Stimulated activated CD4-positive, alpha-beta T cell treated with anti-CD3 and anti-CD28 coated beads, TNF-alpha, amount 100 ng/mL, for 48 hours (primary cell): ENCODE data around the gene DCLK2.
A peak's percentile ranks its signal among the peaks of the same experiment; 100 is the strongest.

Source experiments
- DNase-seq, 3 donors: peaks; one replicate each; pipeline ENCODE4 v3.0.0-alpha.2; 2020; ENCODE audit warnings: low read depth in 3 of 3

The DCLK2 gene

DNA sequence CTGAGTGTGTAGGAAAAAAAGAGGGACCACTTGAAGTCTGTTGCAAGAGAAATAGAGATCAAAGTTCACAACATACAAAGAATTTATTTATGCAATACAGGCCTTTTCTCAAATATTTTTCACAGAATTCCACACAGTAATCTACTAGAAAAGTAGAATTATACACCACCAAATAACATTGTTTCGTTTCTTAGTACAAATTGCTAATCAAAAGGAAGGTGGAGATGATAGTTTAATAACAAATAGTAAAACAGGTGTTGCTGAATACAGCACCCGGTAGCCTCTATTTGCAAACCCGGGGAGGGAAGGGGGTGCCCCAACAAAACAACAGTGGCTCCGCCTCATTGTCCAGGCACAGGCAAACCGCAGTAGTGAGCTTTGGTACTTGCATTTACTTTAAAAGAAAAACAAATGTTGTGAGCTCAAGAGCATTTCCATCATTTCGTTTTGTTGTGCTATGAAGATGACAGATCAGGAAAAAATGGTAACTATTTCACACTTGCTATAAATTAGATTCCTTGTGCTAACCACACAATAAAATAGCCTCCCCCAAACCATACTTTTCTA, 186.4 kb downstream of the DCLK2 start:
- no peak for DNase-seq

DNA sequence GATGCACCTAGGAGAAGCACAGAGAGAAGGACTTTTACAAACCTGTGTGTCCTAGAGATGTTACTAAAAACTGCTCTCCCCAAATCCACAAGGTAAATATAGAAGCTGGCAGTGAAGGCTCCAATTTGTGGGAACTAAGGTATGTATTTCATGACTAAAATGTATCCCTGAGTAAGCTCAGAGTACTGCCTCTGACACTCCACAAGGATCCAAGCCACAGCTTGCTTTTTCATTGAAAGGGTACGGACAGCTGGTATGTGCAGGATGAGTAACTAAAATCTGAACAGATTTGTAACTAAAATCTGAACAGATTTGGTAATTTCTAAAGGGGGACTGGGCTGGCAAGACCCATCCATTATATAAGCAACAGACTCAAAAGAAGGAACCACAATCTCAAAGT, 187.6 kb downstream of the DCLK2 start:
- no peak for DNase-seq

DNA sequence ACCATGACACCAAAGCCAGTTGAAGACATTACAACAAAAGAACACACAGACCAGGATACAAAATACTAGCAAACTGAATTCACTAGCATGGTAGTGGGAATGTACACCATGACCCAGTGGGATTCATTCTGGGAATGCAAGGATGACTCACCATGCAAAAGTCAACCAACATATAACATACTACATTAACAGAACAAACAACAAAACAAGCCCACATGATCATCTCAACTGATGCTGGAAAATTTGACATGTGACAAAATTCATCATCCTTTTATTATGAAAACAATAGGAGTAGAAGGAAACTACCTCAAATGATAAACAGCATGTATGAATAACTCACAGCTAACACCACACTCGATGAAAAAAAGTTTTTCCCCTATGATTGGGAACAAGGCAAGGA, 190.2 kb downstream of the DCLK2 start:
- DNase-seq, result no peak

DNA sequence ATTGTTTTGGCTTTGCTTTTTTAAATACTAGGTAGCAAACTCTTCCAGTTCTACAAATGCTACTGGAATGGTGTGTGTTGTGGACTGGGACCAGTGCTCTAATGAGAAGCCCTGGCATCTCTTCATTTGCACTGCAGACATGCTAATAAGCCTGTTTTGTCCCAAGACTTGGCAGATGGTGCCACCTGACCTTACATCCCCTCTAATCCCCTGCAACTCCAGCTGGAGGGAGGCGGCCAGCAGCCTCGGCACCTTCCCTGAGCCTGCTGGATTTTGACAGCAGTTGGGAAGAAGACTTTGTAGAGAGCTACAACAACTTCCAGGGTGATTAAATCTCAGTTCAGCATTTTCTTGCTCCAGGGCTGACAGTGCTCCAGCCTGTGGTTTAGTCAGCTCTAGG, 200.0 kb downstream of the DCLK2 start:
- no peak for DNase-seq

DNA sequence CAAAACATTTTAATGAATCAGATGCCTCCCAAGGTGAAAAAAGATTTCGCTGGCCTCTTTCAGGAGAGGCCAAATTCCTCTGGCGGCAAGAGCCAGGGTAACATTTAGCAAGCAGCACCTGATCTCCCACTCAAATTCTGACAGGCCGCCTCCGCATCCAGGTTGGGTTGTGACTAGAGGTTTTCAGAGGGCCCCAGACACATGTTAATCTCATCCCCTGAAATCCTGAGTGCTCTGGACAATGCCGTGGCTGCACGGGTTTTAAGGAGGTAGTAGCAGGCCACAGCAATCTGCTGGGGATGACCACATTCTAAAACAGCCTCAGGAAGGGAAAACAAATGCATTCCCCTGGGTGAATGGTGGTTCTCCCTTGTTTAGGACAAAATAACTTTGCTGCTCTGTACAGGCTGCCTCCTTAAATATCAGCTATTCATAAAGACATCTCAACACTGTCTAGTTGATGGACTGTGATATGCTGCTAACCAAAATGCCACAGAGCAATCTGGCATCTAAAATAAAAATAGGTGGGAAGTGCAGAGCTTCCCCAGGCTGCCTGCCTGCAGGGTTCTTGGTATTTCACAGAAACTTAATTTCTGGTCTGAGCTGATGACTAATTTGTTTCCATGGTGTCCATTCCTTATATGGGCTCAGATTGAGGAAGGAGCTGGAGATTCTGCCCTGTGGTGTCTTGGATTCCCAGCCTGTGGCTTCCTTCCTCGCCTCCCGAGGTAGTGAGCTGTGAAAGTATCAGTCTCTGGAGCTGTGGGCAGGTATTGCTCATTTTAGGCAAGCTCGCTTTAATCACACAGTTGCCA, 202.0 kb downstream of the DCLK2 start:
- no peak for DNase-seq

DNA sequence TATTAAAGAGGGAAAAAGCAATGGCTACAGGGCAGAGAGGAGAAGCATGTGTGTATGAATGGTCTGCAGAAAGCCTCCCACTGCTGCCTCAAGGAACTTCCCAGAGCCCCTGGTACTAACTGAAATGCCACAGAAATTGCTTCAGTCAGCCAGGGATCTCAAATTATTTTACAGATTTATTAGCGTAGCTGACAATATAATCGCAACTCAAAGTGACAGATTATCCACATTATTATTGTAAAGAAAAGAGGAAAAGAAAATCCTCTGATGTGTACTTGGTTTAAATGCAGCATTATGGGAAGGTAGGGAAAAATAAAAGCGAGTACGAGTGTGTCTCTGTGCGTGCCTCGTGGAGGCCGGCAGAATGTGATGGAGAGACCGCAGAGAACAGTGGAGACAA, 202.7 kb downstream of the DCLK2 start:
- DNase-seq, result no peak

DNA sequence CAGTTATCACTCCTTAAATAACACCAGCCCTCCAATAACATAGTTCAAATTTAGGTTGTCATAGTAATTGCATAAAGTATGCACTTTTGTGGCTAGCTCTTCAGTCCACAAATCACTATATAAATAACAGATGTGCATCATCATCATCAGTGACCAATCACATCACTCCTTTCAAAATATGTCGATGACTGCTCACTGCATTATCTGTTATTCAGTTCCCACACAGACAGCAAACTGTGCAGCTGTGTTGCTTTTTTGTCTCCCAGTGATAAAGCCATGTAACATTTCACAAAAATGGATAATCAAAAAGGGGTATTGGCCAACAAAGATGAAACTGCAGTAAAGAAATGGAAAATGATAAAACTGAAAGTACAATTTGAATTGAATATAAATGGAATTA, 205.4 kb downstream of the DCLK2 start:
- DNase-seq, result no peak

DNA sequence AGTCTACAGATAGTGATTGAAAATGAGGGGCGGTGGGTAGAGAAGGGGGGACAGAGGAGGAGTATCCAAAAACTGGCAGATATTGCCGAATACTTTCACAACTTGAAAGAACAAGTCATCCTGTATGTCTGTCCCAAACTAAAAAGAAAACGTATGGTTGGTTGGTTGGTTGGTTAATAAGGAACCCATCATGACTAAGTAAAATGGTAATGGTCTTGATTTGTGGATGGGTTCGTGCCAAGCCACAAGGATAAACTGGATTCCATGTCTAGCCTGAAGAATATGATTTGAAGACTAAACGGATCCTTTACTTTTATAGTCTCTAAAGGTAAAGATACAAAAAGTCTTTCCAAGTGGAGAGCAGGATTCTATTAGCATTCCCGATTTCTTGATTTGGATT, 208.4 kb downstream of the DCLK2 start:
- no peak for DNase-seq

DNA sequence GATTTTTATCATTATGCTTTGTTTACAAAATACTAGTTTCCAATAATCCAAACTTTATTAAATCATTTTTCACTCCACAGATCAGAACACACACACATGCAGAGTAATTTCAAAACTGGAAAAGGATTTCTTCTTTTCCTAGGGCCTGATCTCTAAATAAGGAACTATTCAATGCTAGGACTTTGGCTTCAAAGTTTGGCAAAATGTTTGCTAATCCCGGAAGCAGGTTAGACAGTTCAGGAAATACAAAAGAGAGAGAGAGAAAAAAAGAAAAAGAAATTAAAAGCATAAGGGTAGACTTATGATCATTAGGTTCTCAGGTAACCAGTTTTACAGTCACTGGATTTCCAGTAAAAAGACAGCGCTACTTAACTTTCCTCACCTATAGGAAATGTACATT, 211.0 kb downstream of the DCLK2 start:
- DNase-seq, result no peak

DNA sequence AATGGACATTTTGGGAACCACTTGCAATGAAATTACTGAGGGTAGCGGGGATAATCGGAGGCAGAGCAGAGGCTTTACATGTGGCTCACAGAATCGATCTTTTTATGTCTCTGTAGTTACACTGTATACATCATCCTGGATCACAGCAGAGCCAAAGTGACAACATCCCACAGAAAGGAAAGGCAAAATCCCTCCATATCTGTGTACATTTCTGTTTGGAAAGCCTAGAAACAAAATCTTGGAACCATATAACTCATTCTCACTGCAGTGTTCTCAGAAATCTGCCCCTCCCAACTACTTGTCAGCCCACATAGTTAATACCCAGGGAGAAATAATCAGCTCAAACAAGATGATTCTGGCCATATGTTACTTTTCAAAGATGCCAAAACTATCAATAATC, 211.6 kb downstream of the DCLK2 start:
- no peak for DNase-seq

DNA sequence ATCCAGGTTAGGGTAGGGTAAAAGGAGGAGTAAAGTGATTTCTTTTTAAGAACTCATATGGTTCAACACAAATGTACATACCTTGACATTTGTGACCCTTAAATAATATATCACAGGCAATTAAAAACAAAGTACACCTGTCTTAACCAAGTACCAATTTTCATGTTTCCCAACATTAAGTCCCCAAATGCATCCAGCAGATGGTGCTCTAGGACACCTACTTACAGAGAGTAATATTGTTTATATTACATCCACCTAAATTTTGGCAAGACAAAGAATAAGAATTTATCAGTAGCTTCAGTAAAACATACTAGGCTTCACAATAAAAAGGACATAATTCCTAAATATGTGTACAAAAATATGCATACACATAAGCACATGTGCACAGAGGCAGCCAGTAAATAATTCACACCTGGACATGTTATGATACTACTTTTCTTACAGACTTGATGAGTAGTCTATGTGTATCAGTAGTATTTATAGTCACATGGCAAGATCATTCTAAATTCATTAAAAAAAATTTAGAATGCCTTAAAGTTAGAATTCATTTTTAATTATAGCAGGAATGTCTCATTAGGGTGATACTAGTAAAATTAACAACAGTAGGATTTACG, 219.7 kb downstream of the DCLK2 start:
- peak; percentile 3 to 18 (median 6) for DNase-seq

DNA sequence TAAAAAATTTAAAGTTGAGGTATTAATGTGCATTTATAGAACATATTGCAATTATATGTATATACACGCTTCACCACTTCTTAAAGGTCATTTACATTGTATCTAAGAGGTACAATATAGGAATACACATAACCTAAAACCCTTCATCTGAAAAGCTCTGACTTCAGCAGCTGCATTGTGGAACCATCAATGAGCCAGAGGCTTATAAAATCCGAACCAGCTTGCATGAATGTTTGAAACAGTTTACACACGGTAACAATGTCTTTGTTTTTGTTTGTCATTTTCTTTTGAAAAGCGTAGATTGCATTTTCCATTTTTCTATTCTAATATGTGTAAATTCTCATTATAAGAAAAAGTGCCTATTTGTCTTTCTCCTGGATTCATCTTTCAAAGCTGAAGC, 221.6 kb downstream of the DCLK2 start:
- no peak for DNase-seq

DNA sequence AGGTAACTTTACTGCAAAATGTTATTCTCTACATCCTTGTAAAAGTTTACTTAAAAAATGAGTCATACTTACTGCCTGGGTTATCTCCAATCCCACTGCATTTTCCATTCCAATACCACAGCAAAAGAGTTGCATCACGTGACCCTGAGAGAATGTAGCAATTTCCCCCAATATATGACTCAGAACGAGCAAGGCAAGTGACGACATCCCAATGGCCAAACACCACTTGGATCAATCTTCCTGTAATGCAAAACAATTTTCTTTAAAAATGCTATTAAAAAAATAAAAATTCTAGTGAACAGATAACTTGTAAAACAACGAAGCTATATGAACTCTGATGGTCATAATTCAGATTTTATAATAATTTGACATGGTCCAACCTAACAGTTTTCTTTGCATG, 224.3 kb downstream of the DCLK2 start:
- DNase-seq, result peak; percentile 15 to 26 (median 22)

DNA sequence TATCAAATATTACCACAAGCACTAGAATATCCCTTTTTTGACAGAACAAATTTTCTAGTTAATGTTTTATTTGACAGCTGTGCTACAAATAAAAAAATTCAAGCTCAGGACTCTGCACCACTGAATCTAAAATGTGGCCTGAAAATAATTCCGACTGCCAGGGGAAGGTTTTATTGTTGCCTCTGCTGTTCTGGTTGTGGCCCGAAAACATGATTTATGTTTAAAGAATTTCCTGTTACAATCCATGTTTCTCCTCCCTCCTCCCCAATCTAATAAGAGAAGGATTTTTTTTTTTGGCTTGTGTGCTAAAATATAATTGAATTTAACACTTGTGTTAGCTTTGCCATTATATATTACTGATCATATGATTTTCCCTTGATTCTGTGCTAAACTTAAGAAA, 227.8 kb downstream of the DCLK2 start:
- DNase-seq, result no peak

DNA sequence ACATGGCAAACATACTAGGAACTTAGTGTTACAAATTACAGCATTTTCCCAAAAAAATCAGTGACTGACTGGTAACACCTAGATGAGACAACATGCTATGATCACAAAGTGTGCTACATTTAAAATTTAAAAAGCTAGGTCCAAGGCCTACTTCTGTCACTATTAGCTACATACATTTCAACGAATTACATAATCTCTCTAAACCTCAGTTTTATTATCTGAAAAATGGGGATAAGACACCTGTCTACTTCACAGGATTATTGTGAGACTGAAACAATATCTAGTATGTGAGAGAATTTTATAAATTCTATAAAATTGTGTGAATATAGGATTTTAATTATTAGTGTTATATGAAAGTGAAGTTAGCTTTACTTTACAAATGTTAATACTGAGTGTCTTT, 228.5 kb downstream of the DCLK2 start:
- DNase-seq, result no peak
